T-cell (primary cell): Measurements from ENCODE around the gene SLC25A15. TPM values are rescaled to one million over a fixed set of nuclear protein-coding genes. Genes with fewer than 3 reads are reported as not detected.

Experiments used
- ATAC-seq, 4 experiments: fragments of 200-7000 bp in 3 of 4; fragments of 150-1000 bp in 1 of 4; cut with Tn5 transposase; replicated peaks in 1 of 4; 1 replicate in 3 of 4; 2 replicates in 1 of 4; pipeline ENCODE4 v1.10.0; 2021; ENCODE audit warnings: moderate library complexity in 3 of 4, mild to moderate bottlenecking in 2 of 4, moderate number of reproducible peaks in 1 of 4
- CTCF ChIA-PET, 2 donors: fragments of 300-600 bp; sonication (Branson Sonifier 250); formaldehyde crosslinking; loops; one replicate each; lab custom pipeline; 2022; ENCODE audit warnings: antibody characterized with exemption in 2 of 2; lab: Charles Lee
- POLR2A ChIA-PET, 2 donors: fragments of 300-600 bp; sonication (Branson Sonifier 250); formaldehyde crosslinking; loops; one replicate each; lab custom pipeline; 2022; ENCODE audit warnings: antibody characterized with exemption in 2 of 2; lab: Charles Lee
- DNase-seq, 35 experiments: peaks; one replicate each; pipeline versions ENCODE4 v3.0.0 to v3.0.0-alpha.2; 2013 to 2023
- H3K27ac ChIP-seq: one replicate; pipeline ENCODE4 v1.5.1; 2013; ENCODE audit warnings: low read length
- H3K27me3 ChIP-seq, 2 experiments: replicated peaks in 1 of 2; 1 replicate in 1 of 2; 2 replicates in 1 of 2; pipeline versions ENCODE4 v1.6.1 to v1.7.0; 2013; ENCODE audit warnings: low read length in 1 of 2, mixed read lengths in 1 of 2; ENCODE audit not compliant: control insufficient read depth in 2 of 2, insufficient read depth in 2 of 2; ENCODE audit errors: extremely low read depth in 1 of 2
- H3K36me3 ChIP-seq, 2 donors: 1 replicate in 1 of 2; 2 replicates in 1 of 2; pipeline versions ENCODE4 v1.6.1 to v1.7.0; 2013; ENCODE audit warnings: low read length in 1 of 2; ENCODE audit not compliant: control insufficient read depth in 2 of 2, insufficient read depth in 1 of 2; ENCODE audit errors: extremely low read depth in 1 of 2
- H3K4me1 ChIP-seq, 2 experiments: 1 replicate in 1 of 2; 2 replicates in 1 of 2; pipeline versions ENCODE4 v1.6.1 to v1.7.0; 2013; ENCODE audit warnings: low read length in 2 of 2, mixed read lengths in 1 of 2; ENCODE audit not compliant: insufficient read depth in 2 of 2, control insufficient read depth in 1 of 2; ENCODE audit errors: extremely low read depth in 1 of 2
- H3K4me3 ChIP-seq, 2 donors: 1 replicate in 1 of 2; 2 replicates in 1 of 2; pipeline versions ENCODE4 v1.5.1 to v1.7.0; 2013; ENCODE audit warnings: mild to moderate bottlenecking in 2 of 2, low read length in 1 of 2, moderate library complexity in 1 of 2; ENCODE audit not compliant: control insufficient read depth in 1 of 2; ENCODE audit errors: extremely low read depth in 1 of 2
- H3K9me3 ChIP-seq: 2 replicates; pipeline ENCODE4 v1.7.0; 2013
- H3K27ac Mint-ChIP-seq, 2 donors: one replicate each; pipeline ENCODE4 v1.8.0; 2020 to 2021; ENCODE audit warnings: mild to moderate bottlenecking in 2 of 2, mixed read lengths in 2 of 2
- H3K27me3 Mint-ChIP-seq, 2 donors: one replicate each; pipeline ENCODE4 v1.8.0; 2021 to 2022; ENCODE audit warnings: mixed read lengths in 2 of 2
- H3K36me3 Mint-ChIP-seq: one replicate; pipeline ENCODE4 v1.8.0; 2021; ENCODE audit warnings: mixed read lengths
- H3K4me1 Mint-ChIP-seq, 3 donors: one replicate each; pipeline ENCODE4 v1.8.0; 2020 to 2022; ENCODE audit warnings: mixed read lengths in 3 of 3, mild to moderate bottlenecking in 1 of 3
- H3K4me3 Mint-ChIP-seq, 3 donors: one replicate each; pipeline ENCODE4 v1.8.0; 2020 to 2022; ENCODE audit warnings: mild to moderate bottlenecking in 3 of 3, mixed read lengths in 3 of 3, moderate library complexity in 3 of 3
- H3K9me3 Mint-ChIP-seq, 3 donors: one replicate each; pipeline ENCODE4 v1.8.0; 2020 to 2022; ENCODE audit warnings: mixed read lengths in 3 of 3
- WGBS: methylation state at CpG from one replicate; pipeline ENCODE4 v1.1.5; 2013; ENCODE audit warnings: missing lambda C conversion rate; ENCODE audit not compliant: insufficient coverage; 5-methylcytosine and 5-hydroxymethylcytosine counted together
- total RNA-seq, 35 experiments: library from RNA in 6 of 35; stranded (reverse) in 6 of 35; fragments of 120-200 nt in 1 of 35; gene quantifications; one replicate each; pipeline versions ENCODE4 v1.2.1 to v1.2.4 and lab custom pipeline; 2013 to 2026

SLC25A15 gene
- total RNA-seq, 5 donors from 2014 or later (not counting 1 experiment from before 2014, with no cell fraction given), result 6.1 to 13.4 (median 10.2) TPM

DNA sequence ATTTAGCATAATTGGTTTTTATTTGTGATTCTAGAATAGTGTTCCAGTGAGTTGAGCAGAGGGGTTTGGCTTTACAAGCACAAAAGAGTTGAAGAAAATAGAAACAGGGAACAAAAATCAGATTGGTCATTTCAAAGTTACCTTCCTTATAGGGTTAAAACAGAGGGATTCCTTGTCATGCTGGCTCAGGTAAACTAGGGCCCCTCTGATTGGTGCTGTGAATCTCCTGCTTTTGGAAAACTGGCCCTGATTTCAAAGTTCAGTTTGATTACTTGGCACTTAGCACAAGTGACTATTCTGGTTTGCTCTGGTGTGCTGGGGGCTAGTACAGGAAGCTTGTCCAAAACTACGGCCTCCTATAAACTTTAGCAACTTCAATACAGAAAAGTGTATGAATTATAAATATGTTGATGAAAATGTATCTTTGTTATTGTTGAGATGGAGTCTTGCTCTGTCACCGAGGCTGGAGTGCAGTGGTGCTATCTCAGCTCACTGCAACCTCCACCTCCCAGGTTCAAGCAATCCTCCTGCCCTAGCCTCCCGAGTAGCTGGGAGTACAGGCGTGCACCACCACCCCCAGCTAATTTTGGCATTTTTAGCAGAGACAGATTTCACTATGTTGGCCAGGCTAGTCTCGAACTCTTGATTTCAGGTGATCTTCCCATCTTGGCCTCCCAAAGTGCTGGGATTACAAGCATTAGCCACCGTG is 16.5 kb upstream of the SLC25A15 start:
- DNase-seq (no peak), ATAC-seq (no peak)
- ChIA-PET CTCF (no interaction called here), POLR2A (no interaction called here)
- Histone ChIP-seq H3K4me1 (peaks cover 26 to 42% of the 10 kb centered on the region in 2 experiments), H3K36me3 (no peaks in the 10 kb centered on the region), H3K4me3 (no peak overlapping the region), H3K9me3 (no peaks in the 10 kb centered on the region), H3K27me3 (no peaks in the 10 kb centered on the region), H3K27ac (no peak overlapping the region)
- Mint-ChIP-seq H3K27ac (no peak overlapping the region), H3K27me3 (no peaks in the 10 kb centered on the region), H3K9me3 (no peaks in the 10 kb centered on the region), H3K4me3 (peak overlapping the region; percentile 9 to 99 (median 90)), H3K4me1 (peaks cover 39 to 47% (median 46%) of the 10 kb centered on the region in 3 donors), H3K36me3 (no peaks in the 10 kb centered on the region)
- 93% methylated on average over 3 of the region's 6 CpGs for WGBS

DNA sequence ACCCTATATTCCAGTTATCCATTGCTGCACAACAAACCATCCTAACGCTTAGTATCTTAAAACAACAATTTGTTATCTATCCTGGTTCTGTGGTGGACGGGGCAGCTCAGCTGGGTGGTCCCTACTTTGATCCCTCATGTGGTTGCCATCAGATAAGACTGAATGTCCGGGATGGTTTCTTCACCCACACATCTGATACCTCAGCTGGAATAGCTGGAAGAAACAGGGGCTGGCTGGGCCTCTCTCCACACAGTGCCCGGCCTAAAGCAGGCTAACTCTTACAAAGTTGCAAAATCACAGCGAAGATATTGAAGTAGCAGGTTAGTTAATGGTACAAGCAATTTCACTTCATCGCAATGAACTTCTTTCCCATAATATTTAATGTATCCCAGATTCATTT is 14.7 kb upstream of the SLC25A15 start:
- H3K4me3 ChIP-seq, result no peak overlapping the region
- POLR2A ChIA-PET, result no interaction called here
- no peak overlapping the region for H3K27ac ChIP-seq
- Mint-ChIP-seq H3K27me3 (no peaks in the 10 kb centered on the region), H3K4me1 (peaks cover 44 to 49% (median 48%) of the 10 kb centered on the region in 3 donors), H3K4me3 (no peak overlapping the region), H3K36me3 (no peaks in the 10 kb centered on the region), H3K9me3 (no peaks in the 10 kb centered on the region), H3K27ac (no peak overlapping the region)
- ATAC-seq, result no peak
- WGBS, result no CpG with 5 or more reads among the region's 6 CpGs
- no peak for DNase-seq
- H3K36me3 ChIP-seq, result no peaks in the 10 kb centered on the region
- H3K9me3 ChIP-seq, result no peaks in the 10 kb centered on the region
- CTCF ChIA-PET, result interaction anchor here in 1 of 2 donors (0.6 kb wide), 1 partner anchor 11 kb away, joined by 3 read pairs; no protein-coding TSS in a partner anchor
- no peaks in the 10 kb centered on the region for H3K27me3 ChIP-seq
- H3K4me1 ChIP-seq, result peaks cover 21 to 44% of the 10 kb centered on the region in 2 experiments

DNA sequence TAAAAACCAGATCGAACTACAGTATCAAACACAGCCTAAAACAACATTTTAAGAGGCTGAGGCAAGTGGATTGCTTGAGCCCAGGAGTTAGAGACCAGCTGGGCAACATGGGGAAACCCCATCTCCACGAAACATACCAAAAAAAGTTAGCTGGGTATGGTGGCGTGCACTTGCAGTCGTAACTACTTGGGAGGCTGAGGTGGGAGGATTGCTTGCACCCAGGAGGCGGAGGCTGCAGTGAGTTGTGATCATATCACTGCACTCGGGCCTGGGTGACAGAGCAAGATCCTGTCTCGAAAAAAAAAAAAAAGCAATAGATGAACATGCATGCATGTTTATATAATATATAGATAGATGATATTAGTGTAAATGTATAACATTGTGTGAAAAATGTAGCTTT is 13.2 kb upstream of the SLC25A15 start:
- WGBS, result 100% methylated on average over 1 of the region's 7 CpGs
- CTCF ChIA-PET, result interaction anchor here (0.6 to 2.1 kb wide), 6 partner anchors 82 to 834 kb away, joined by 3 to 12 read pairs (median 4); no protein-coding TSS in a partner anchor
- H3K36me3 Mint-ChIP-seq, result no peaks in the 10 kb centered on the region
- Histone ChIP-seq H3K36me3 (no peaks in the 10 kb centered on the region), H3K9me3 (no peaks in the 10 kb centered on the region), H3K4me1 (peaks cover 12 to 35% of the 10 kb centered on the region in 2 experiments), H3K4me3 (no peak overlapping the region), H3K27me3 (no peaks in the 10 kb centered on the region), H3K27ac (peak overlapping the region; percentile 82)
- peak in 2 of 4 experiments; percentile 1 to 2 for ATAC-seq
- H3K4me1 Mint-ChIP-seq, result peaks cover 33 to 35% (median 34%) of the 10 kb centered on the region in 3 donors
- H3K9me3 Mint-ChIP-seq, result no peaks in the 10 kb centered on the region
- H3K27me3 Mint-ChIP-seq, result no peaks in the 10 kb centered on the region
- peak in 2 of 35 experiments; percentile 16 to 37 for DNase-seq
- peak overlapping the region; percentile 97 to 98 for H3K27ac Mint-ChIP-seq
- POLR2A ChIA-PET, result interaction anchor here in 1 of 2 donors (0.5 kb wide), 1 partner anchor 263 kb away, joined by 9 read pairs; no protein-coding TSS in a partner anchor
- H3K4me3 Mint-ChIP-seq, result peak overlapping the region in 2 of 3 donors; percentile 71 to 79

DNA sequence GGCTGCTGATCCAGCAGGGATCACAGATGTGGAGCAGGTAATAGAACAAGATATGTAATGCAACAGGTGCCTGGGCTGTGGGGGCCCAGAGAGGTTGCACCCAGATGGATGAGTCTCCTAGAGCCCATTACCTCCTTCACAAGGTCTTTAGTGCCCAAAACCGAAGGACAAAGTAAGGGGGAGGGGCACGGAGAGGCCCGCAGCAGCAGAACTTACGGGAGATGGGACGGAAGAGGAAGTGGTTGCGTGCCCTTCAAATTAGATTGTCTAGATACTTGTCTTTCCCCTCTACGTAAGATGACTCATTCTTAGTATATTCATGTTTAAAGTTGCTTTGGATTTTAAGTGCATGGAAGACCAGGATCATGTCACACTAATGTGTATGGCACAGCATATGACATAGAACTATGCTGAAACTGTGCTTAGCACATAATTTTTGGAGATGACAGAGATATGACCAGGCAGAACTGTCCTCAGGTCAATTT is 12.7 kb upstream of the SLC25A15 start:
- Histone ChIP-seq H3K9me3 (no peaks in the 10 kb centered on the region), H3K27me3 (no peaks in the 10 kb centered on the region), H3K4me1 (peaks cover 12 to 30% of the 10 kb centered on the region in 2 experiments), H3K36me3 (no peaks in the 10 kb centered on the region), H3K4me3 (peak overlapping the region in 1 of 2 donors; percentile 31), H3K27ac (peak overlapping the region; percentile 82)
- Mint-ChIP-seq H3K9me3 (no peaks in the 10 kb centered on the region), H3K27me3 (no peaks in the 10 kb centered on the region), H3K27ac (peak overlapping the region; percentile 97 to 98), H3K36me3 (no peaks in the 10 kb centered on the region), H3K4me1 (peaks cover 31 to 34% (median 33%) of the 10 kb centered on the region in 3 donors), H3K4me3 (peak overlapping the region; percentile 71 to 79 (median 72))
- peak; percentile 41 to 87 (median 66) for DNase-seq
- WGBS, result no CpG with 5 or more reads among the region's 7 CpGs
- ChIA-PET POLR2A (interaction anchor here in 1 of 2 donors (0.6 kb wide), 1 partner anchor 359 kb away, joined by 5 read pairs; no protein-coding TSS in a partner anchor), CTCF (interaction anchor here (0.6 to 2.1 kb wide), 12 partner anchors 8 to 1094 kb away, joined by 3 to 12 read pairs (median 4); no protein-coding TSS in a partner anchor)
- peak; percentile 93 to 96 (median 96) for ATAC-seq

DNA sequence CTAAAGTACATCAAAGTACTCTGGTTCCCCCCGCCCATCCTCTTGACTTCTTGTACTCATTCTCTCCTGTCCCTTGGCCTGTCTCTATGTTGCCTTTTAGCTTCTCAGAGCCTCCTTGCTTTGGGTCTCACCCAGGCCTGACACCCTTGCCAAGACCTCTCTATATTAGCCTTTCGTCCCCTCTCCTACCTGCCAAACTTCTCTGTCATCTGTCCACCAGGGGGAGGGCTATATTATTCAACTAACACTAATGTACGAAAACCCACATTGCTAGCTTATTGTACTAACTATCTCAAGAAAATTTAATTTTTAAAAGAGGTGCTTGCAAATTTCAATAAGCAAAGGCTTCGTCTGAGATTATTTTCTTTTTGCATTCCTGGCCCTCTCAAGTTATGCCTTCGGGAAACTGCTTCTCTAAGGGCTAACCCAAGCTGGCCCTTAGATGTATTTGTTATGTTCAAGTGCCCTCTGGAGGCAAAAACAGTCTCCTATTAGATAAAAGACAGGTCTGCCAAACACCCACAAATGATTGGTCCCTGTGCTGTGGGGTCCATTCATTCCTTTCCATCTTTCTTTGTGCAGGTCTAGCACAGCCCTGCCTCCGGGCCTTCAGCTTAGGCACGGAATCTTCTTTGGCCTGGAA is 12.1 kb upstream of the SLC25A15 start:
- Histone ChIP-seq H3K4me1 (peaks cover 12 to 29% of the 10 kb centered on the region in 2 experiments), H3K4me3 (peak overlapping the region in 1 of 2 donors; percentile 31), H3K36me3 (no peaks in the 10 kb centered on the region), H3K27me3 (no peaks in the 10 kb centered on the region), H3K9me3 (no peaks in the 10 kb centered on the region), H3K27ac (peak overlapping the region; percentile 82)
- ChIA-PET POLR2A (interaction anchor here (0.6 to 0.7 kb wide), 2 partner anchors 12 to 359 kb away, joined by 3 to 5 read pairs; no protein-coding TSS in a partner anchor), CTCF (interaction anchor here (0.5 to 2.1 kb wide), 16 partner anchors 8 to 1094 kb away, joined by 3 to 12 read pairs (median 5); partner anchors contain the start of gene SLC25A15 (in 1 of the 2))
- 36% methylated on average over 5 of the region's 7 CpGs for whole genome bisulfite sequencing
- DNase-seq (peak in 19 of 35 experiments; percentile 7 to 73 (median 29)), ATAC-seq (peak; percentile 61 to 69 (median 64))
- no peaks in the 10 kb centered on the region for H3K9me3 Mint-ChIP-seq
- peak overlapping the region; percentile 71 to 79 (median 72) for H3K4me3 Mint-ChIP-seq
- H3K27ac Mint-ChIP-seq, result peak overlapping the region; percentile 97 to 98
- H3K27me3 Mint-ChIP-seq, result no peaks in the 10 kb centered on the region
- H3K4me1 Mint-ChIP-seq, result peaks cover 31 to 34% (median 33%) of the 10 kb centered on the region in 3 donors
- H3K36me3 Mint-ChIP-seq, result no peaks in the 10 kb centered on the region

DNA sequence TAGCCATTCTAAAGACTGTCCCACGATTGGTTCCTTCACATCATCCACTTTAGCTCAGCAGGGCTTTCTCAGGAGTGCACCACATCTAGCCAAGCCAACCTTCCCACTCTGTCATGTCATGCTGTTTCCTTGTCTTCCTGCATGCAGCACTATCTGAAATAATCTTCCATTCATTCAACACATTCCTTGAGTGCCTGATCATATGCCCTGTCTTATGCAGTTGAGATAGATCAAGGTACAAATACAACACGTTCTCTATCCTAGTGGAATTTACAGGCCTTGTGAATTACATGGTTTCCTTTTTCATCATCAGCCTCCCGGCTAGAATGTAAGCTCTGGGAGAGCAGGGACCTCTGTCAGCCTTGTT is 11.6 kb upstream of the SLC25A15 start:
- WGBS, result 68% methylated on average over 2 of the region's 3 CpGs
- CTCF ChIA-PET, result interaction anchor here (0.5 to 2.1 kb wide), 16 partner anchors 9 to 1095 kb away, joined by 3 to 12 read pairs (median 5); partner anchors contain the start of gene SLC25A15 (in 1 of the 2)
- no peaks in the 10 kb centered on the region for H3K36me3 Mint-ChIP-seq
- H3K4me3 Mint-ChIP-seq, result peak overlapping the region in 1 of 3 donors; percentile 71
- Histone ChIP-seq H3K4me1 (peaks cover 12 to 29% of the 10 kb centered on the region in 2 experiments), H3K27ac (peak overlapping the region; percentile 82), H3K27me3 (no peaks in the 10 kb centered on the region), H3K4me3 (no peak overlapping the region), H3K9me3 (no peaks in the 10 kb centered on the region), H3K36me3 (no peaks in the 10 kb centered on the region)
- no peaks in the 10 kb centered on the region for H3K9me3 Mint-ChIP-seq
- DNase-seq (no peak), ATAC-seq (no peak)
- H3K27me3 Mint-ChIP-seq, result no peaks in the 10 kb centered on the region
- H3K4me1 Mint-ChIP-seq, result peaks cover 31 to 34% (median 33%) of the 10 kb centered on the region in 3 donors
- H3K27ac Mint-ChIP-seq, result peak overlapping the region; percentile 97 to 98
- POLR2A ChIA-PET, result interaction anchor here in 1 of 2 donors (0.7 kb wide), 1 partner anchor 12 kb away, joined by 3 read pairs; no protein-coding TSS in a partner anchor
